ENCODE measurements around the gene RMP24.
"Not testable (repeated sequence)": the region's sequence is repeated elsewhere in the genome, so short reads cannot be mapped to it uniquely, and the experiment has no call there.

RMP24 gene

DNA sequence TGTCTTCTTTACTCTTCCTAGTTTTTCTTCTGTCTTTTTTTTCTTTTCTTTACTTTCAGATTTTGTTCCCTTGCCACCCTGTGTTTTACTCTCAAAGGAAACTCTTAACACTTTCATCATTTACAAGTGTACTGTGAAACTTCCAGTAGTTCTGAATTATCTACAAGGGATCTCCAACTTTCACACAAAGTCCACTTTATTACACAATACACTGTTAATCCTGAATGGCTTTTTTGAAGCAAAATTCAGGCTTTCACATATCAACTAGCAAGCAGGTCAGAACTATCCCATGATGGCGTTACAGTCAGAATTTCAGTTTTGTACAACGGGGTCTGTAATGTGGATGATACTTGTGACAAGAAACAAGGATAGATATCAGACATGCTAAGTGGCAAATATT lies 34.5 kb downstream of the RMP24 start:
- Histone ChIP-seq H3K9me3 (ENCODE audit: low read length) (no peaks in the 10 kb centered on the region), H3K9ac (ENCODE audit: low read length) (no peak overlapping the region), H3K27ac (ENCODE audit: low read depth, low read length) (no peak overlapping the region), H3K36me3 (ENCODE audit: insufficient read depth, low read length) (no peaks in the 10 kb centered on the region), H3K4me3 (ENCODE audit: low read depth in 1 of 2, low read length in 2 of 2) (no peak overlapping the region), H3K27me3 (ENCODE audit: control insufficient read depth in 1 of 2, insufficient read depth in 2 of 2, low read length in 2 of 2) (no peaks in the 10 kb centered on the region), H3K4me1 (ENCODE audit: insufficient read depth, low read length) (no peaks in the 10 kb centered on the region)

DNA sequence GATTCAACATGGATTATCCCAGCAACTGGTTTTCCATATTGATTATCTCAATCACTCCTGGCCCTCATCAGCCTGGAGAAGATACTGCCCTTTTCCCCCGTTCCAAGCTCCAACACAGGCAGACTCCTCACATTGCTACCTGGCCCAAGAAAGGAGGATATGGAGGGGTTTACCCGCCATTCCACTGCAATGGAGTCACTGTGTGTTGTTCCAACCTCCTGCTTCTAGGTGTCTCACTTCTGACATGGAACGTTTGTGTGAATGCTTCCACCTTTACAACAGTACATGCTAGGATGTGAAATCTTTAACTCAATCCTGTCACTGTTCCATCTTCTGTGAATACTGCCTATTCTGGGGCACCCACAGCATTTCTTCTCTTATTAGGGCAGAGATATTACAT lies 36.7 kb downstream of the RMP24 start:
- Histone ChIP-seq H3K4me3 (ENCODE audit: low read depth in 1 of 2, low read length in 2 of 2) (no peak overlapping the region), H3K27me3 (ENCODE audit: control insufficient read depth in 1 of 2, insufficient read depth in 2 of 2, low read length in 2 of 2) (no peaks in the 10 kb centered on the region), H3K27ac (ENCODE audit: low read depth, low read length) (no peak overlapping the region), H3K9me3 (ENCODE audit: low read length) (no peaks in the 10 kb centered on the region), H3K9ac (ENCODE audit: low read length) (no peak overlapping the region), H3K4me1 (ENCODE audit: insufficient read depth, low read length) (no peaks in the 10 kb centered on the region), H3K36me3 (ENCODE audit: insufficient read depth, low read length) (no peaks in the 10 kb centered on the region)

DNA sequence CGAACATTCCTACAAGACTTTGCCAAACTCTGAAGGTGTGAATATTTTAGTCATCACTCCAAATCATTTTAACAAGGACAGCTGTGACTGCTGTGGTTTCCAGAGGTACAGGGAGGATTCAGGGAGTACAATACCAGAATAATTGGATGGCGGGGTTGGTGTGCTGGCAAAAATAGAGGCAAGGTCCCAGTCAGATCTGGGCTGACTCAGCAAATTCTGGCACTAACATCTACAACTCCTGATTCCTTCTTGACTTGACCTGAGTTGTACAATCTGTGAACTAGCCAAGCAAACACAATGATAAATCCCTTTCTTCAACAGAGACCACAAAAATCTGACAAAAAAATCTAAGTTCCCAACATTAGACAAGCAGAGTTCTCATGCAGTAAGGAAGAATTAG lies 40.4 kb downstream of the RMP24 start:
- H3K27ac ChIP-seq (ENCODE audit: low read depth, low read length) = no peak overlapping the region
- H3K4me1 ChIP-seq (ENCODE audit: insufficient read depth, low read length) = no peaks in the 10 kb centered on the region
- H3K36me3 ChIP-seq (ENCODE audit: insufficient read depth, low read length) = no peaks in the 10 kb centered on the region
- no peak overlapping the region for H3K4me3 ChIP-seq (ENCODE audit: low read depth in 1 of 2, low read length in 2 of 2)
- no peaks in the 10 kb centered on the region for H3K9me3 ChIP-seq (ENCODE audit: low read length)
- H3K27me3 ChIP-seq (ENCODE audit: control insufficient read depth in 1 of 2, insufficient read depth in 2 of 2, low read length in 2 of 2) = no peaks in the 10 kb centered on the region
- no peak overlapping the region for H3K9ac ChIP-seq (ENCODE audit: low read length)

DNA sequence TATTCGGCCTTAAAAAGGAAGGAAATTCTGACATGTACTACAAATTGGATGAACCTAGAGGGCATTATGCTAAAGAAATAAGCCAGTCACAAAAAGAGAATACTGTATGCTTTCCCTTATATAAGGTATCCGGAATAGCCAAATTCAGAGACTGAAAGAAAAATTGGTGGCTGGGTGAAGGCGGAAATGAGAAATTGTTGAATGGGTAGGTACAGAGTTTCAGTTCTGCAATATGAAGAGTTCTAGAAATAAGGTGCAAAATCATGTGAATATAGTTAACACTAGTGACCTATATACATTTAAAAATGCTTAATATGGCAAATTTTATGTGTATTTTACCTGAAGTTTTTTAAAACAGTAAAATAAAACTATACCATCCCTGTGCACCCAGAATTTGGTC lies 43.1 kb downstream of the RMP24 start:
- no peaks in the 10 kb centered on the region for H3K9me3 ChIP-seq (ENCODE audit: low read length)
- no peak overlapping the region for H3K4me3 ChIP-seq (ENCODE audit: low read depth in 1 of 2, low read length in 2 of 2)
- H3K9ac ChIP-seq (ENCODE audit: low read length) = no peak overlapping the region
- no peaks in the 10 kb centered on the region for H3K4me1 ChIP-seq (ENCODE audit: insufficient read depth, low read length)
- H3K27ac ChIP-seq (ENCODE audit: low read depth, low read length) = no peak overlapping the region
- H3K27me3 ChIP-seq (ENCODE audit: control insufficient read depth in 1 of 2, insufficient read depth in 2 of 2, low read length in 2 of 2) = no peaks in the 10 kb centered on the region
- no peaks in the 10 kb centered on the region for H3K36me3 ChIP-seq (ENCODE audit: insufficient read depth, low read length)

DNA sequence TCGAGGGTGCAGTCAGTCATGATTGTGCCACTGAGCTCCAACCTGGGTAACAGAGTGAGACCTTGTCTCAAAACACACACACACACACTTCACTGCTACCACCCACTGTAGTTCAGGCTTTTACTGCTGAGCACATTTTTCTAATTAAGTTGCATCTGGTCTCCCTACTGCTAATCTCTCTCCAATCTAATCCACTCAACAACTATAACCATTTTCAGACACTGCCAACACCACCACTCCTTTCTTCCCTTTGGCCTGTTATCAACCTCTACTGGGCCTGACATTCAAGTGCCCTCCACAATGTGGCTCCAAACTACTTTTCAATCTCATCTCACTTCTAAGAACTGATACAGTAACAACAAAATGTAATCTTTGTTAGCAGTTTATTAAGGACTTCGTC lies 44.8 kb downstream of the RMP24 start:
- H3K36me3 ChIP-seq (ENCODE audit: insufficient read depth, low read length) = no peaks in the 10 kb centered on the region
- no peaks in the 10 kb centered on the region for H3K4me1 ChIP-seq (ENCODE audit: insufficient read depth, low read length)
- no peak overlapping the region for H3K9ac ChIP-seq (ENCODE audit: low read length)
- H3K27ac ChIP-seq (ENCODE audit: low read depth, low read length) = no peak overlapping the region
- no peaks in the 10 kb centered on the region for H3K9me3 ChIP-seq (ENCODE audit: low read length)
- no peak overlapping the region for H3K4me3 ChIP-seq (ENCODE audit: low read depth in 1 of 2, low read length in 2 of 2)
- no peaks in the 10 kb centered on the region for H3K27me3 ChIP-seq (ENCODE audit: control insufficient read depth in 1 of 2, insufficient read depth in 2 of 2, low read length in 2 of 2)

DNA sequence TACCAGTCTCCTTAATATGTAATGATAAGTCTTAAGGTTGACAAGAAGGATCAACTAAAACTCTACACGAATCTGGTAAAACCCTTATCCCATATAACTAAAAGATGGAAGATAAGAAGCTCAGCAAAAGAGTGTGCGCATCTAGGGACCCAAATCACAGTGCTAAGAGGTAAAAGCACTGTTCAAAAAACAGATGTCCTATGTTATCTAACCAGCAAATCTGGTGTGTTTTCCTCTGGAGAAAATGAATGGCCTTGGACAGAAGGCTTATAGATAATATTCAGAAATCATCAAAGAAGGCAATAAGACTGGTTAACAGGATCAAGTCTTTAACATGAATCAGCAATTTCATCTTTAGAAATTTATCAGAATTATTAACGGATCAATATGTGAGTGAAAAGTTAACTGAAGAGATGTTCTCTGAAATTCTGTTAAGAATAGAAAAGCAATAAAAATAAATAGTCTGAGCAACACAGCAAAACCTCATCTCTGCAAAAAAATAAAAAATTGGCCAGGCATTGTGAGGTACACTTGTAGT lies 47.8 kb downstream of the RMP24 start:
- no peak overlapping the region for H3K27ac ChIP-seq (ENCODE audit: low read depth, low read length)
- H3K9ac ChIP-seq (ENCODE audit: low read length) = no peak overlapping the region
- H3K27me3 ChIP-seq (ENCODE audit: control insufficient read depth in 1 of 2, insufficient read depth in 2 of 2, low read length in 2 of 2) = no peaks in the 10 kb centered on the region
- H3K9me3 ChIP-seq (ENCODE audit: low read length) = no peaks in the 10 kb centered on the region
- no peaks in the 10 kb centered on the region for H3K4me1 ChIP-seq (ENCODE audit: insufficient read depth, low read length)
- H3K4me3 ChIP-seq (ENCODE audit: low read depth in 1 of 2, low read length in 2 of 2) = no peak overlapping the region
- peaks cover 4% of the 10 kb centered on the region for H3K36me3 ChIP-seq (ENCODE audit: insufficient read depth, low read length)

DNA sequence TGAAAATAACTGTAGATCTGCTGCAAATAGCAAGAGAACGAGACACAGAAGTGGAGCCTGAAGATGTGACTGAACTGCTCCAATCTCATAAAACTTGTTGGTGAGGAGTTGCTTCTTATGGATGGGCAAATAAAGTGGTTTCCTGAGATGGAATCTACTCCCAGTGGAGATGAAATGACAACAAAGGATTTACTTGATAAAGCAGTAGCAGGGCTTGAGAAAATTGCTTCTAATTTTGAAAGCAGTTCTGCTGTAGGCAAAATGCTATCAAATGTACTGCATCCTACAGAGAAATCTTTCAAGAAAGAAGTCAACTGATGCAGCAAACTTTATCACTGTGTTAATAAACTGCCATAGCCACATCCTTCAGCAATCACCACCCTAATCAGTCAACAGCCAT lies 50.9 kb downstream of the RMP24 start:
- H3K27me3 ChIP-seq (ENCODE audit: control insufficient read depth in 1 of 2, insufficient read depth in 2 of 2, low read length in 2 of 2) = no peaks in the 10 kb centered on the region
- peaks cover 17% of the 10 kb centered on the region for H3K36me3 ChIP-seq (ENCODE audit: insufficient read depth, low read length)
- no peak overlapping the region for H3K4me3 ChIP-seq (ENCODE audit: low read depth in 1 of 2, low read length in 2 of 2)
- no peaks in the 10 kb centered on the region for H3K9me3 ChIP-seq (ENCODE audit: low read length)
- H3K4me1 ChIP-seq (ENCODE audit: insufficient read depth, low read length) = no peaks in the 10 kb centered on the region
- no peak overlapping the region for H3K9ac ChIP-seq (ENCODE audit: low read length)
- no peak overlapping the region for H3K27ac ChIP-seq (ENCODE audit: low read depth, low read length)

DNA sequence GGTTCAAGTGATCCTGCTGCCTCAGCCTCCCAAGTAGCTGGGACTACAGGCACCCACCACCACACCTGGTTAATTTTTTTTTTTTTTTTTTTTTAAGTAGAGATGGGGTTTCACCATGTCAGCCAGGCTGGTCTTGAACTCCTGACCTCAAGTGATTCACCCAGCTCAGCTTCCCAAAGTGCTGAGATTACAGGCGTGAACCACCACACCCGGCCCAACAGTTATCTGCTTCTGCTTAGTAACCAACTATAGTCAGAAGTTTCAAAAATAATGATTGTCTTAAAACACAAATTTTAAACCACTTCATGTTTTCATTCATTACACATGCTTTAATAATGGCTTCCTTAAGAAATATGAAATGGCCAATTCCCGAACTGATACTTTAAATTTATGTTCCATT lies 51.8 kb downstream of the RMP24 start:
- peaks cover 21% of the 10 kb centered on the region for H3K36me3 ChIP-seq (ENCODE audit: insufficient read depth, low read length)
- not testable (repeated sequence) for H3K9me3 ChIP-seq (ENCODE audit: low read length); H3K27me3 ChIP-seq (ENCODE audit: control insufficient read depth in 1 of 2, insufficient read depth in 2 of 2, low read length in 2 of 2); H3K27ac ChIP-seq (ENCODE audit: low read depth, low read length); H3K4me1 ChIP-seq (ENCODE audit: insufficient read depth, low read length); H3K9ac ChIP-seq (ENCODE audit: low read length); H3K4me3 ChIP-seq (ENCODE audit: low read depth in 1 of 2, low read length in 2 of 2)

DNA sequence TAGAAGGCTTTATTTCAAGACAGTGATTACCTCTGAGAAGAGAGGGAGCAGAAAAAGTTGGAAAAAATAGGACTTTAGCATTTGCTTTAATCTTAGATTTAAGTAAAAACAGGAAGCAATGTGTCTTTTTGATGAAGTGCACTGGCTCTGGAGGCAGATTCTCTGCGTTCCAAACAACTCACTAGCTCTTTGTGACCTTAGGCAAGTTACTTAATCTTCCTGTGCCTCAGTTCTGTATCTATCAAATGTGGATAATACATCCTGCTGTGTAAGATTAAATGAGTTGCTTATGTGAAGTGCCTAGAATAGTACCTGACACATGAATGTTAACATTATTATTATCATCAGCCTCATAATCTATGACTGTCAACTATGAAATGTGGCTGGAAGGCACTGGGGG lies 52.5 kb downstream of the RMP24 start:
- Histone ChIP-seq H3K9ac (ENCODE audit: low read length) (no peak overlapping the region), H3K36me3 (ENCODE audit: insufficient read depth, low read length) (peaks cover 21% of the 10 kb centered on the region), H3K27ac (ENCODE audit: low read depth, low read length) (no peak overlapping the region), H3K4me1 (ENCODE audit: insufficient read depth, low read length) (no peaks in the 10 kb centered on the region), H3K4me3 (ENCODE audit: low read depth in 1 of 2, low read length in 2 of 2) (no peak overlapping the region), H3K9me3 (ENCODE audit: low read length) (no peaks in the 10 kb centered on the region), H3K27me3 (ENCODE audit: control insufficient read depth in 1 of 2, insufficient read depth in 2 of 2, low read length in 2 of 2) (no peaks in the 10 kb centered on the region)

DNA sequence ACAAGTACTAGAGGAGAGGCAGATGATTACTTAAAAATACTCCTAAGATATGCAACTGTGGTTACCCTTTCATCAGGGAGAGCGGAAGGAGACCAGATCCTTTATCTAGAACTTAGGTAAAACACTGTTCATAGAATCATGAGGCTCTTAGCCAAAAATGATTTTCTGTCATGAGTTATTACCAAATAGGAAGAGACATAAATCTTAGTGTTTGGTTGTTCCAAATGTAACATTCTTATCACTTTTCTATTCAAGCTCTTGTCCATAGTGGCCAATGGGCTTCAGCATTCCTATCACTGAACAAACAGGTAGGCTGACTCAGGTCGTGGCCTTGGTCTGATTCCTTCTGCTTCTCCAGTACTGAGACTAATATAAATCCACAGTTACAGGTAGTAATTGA lies 56.4 kb downstream of the RMP24 start:
- no peak overlapping the region for H3K4me3 ChIP-seq (ENCODE audit: low read depth in 1 of 2, low read length in 2 of 2)
- H3K4me1 ChIP-seq (ENCODE audit: insufficient read depth, low read length) = no peaks in the 10 kb centered on the region
- peaks cover 29% of the 10 kb centered on the region for H3K36me3 ChIP-seq (ENCODE audit: insufficient read depth, low read length)
- no peak overlapping the region for H3K27ac ChIP-seq (ENCODE audit: low read depth, low read length)
- no peak overlapping the region for H3K9ac ChIP-seq (ENCODE audit: low read length)
- no peaks in the 10 kb centered on the region for H3K9me3 ChIP-seq (ENCODE audit: low read length)
- H3K27me3 ChIP-seq (ENCODE audit: control insufficient read depth in 1 of 2, insufficient read depth in 2 of 2, low read length in 2 of 2) = no peaks in the 10 kb centered on the region

Data from muscle layer of colon (tissue), 2 donors.